B cell (primary cell): Measurements from ENCODE around the gene GPBP1L1. TPM values are rescaled to one million over a fixed set of nuclear protein-coding genes. Genes with fewer than 3 reads are reported as not detected.

Experiments used
- ATAC-seq: fragments of 200-7000 bp; cut with Tn5 transposase; one replicate; pipeline ENCODE4 v1.10.0; 2021; ENCODE audit warnings: low read depth, mild to moderate bottlenecking, moderate number of reproducible peaks, moderate library complexity
- CTCF ChIA-PET: fragments of 350-600 bp; sonication (Branson Sonifier 250); formaldehyde crosslinking; loops from one replicate; lab custom pipeline; 2021; ENCODE audit warnings: antibody characterized with exemption, inconsistent platforms; lab: Charles Lee
- POLR2A ChIA-PET: fragments of 350-600 bp; sonication (Branson Sonifier 250); formaldehyde crosslinking; loops from one replicate; lab custom pipeline; 2021; ENCODE audit warnings: antibody characterized with exemption; lab: Charles Lee
- DNase-seq: peaks from one replicate; pipeline ENCODE4 v3.0.0; 2013
- H2AFZ ChIP-seq: 2 replicates; pipeline ENCODE4 v1.6.1; 2012; ENCODE audit warnings: mild to moderate bottlenecking, low read depth, low read length; ENCODE audit not compliant: insufficient read depth, poor library complexity, severe bottlenecking
- H3K27ac ChIP-seq, 2 donors: 1 replicate in 1 of 2; 2 replicates in 1 of 2; pipeline ENCODE4 v1.5.1; 2012 to 2013; ENCODE audit warnings: low read length in 2 of 2, mild to moderate bottlenecking in 2 of 2, moderate library complexity in 1 of 2
- H3K27me3 ChIP-seq, 4 experiments: fragments of 200-600 bp in 1 of 4; sonication (generic) in 1 of 4; replicated peaks in 1 of 4; 1 replicate in 2 of 4; 2 replicates in 2 of 4; pipeline versions ENCODE4 v1.6.1 to v1.7.0; 2013 to 2016; ENCODE audit warnings: low read length in 3 of 4, mild to moderate bottlenecking in 2 of 4, mixed read lengths in 1 of 4, moderate library complexity in 1 of 4; ENCODE audit not compliant: insufficient read depth in 4 of 4, control insufficient read depth in 3 of 4; ENCODE audit errors: control extremely low read depth in 1 of 4
- H3K36me3 ChIP-seq, 2 experiments: replicated peaks in 1 of 2; 1 replicate in 1 of 2; 2 replicates in 1 of 2; pipeline versions ENCODE4 v1.6.1 to v1.7.1; 2013; ENCODE audit warnings: low read length in 1 of 2; ENCODE audit not compliant: insufficient read depth in 2 of 2, control insufficient read depth in 1 of 2; ENCODE audit errors: control extremely low read depth in 1 of 2, extremely low read depth in 1 of 2
- H3K4me1 ChIP-seq, 2 donors: fragments of 200-600 bp in 1 of 2; sonication (generic) in 1 of 2; 1 replicate in 1 of 2; 2 replicates in 1 of 2; pipeline versions ENCODE4 v1.5.1 to v1.6.1; 2013 to 2017; ENCODE audit warnings: low read length in 2 of 2; ENCODE audit not compliant: control insufficient read depth in 2 of 2, insufficient read depth in 2 of 2
- H3K4me2 ChIP-seq: replicated peaks from 2 replicates; pipeline ENCODE3; 2012; ENCODE audit warnings: mild to moderate bottlenecking, low read depth, low read length; ENCODE audit not compliant: poor library complexity, severe bottlenecking
- H3K4me3 ChIP-seq, 5 experiments: fragments of 200-600 bp in 1 of 5; sonication (generic) in 1 of 5; 1 replicate in 3 of 5; 2 replicates in 2 of 5; pipeline versions ENCODE4 v1.5.1 to v1.7.0; 2011 to 2016; ENCODE audit warnings: low read length in 4 of 5, mild to moderate bottlenecking in 4 of 5, low read depth in 2 of 5, control low read depth in 1 of 5, moderate library complexity in 1 of 5; ENCODE audit not compliant: insufficient read depth in 1 of 5; ENCODE audit errors: control extremely low read depth in 1 of 5, extremely low read depth in 1 of 5
- H3K79me2 ChIP-seq: fragments of 200-600 bp; sonication (generic); one replicate; pipeline ENCODE4 v1.6.0; 2016; ENCODE audit warnings: low read length; ENCODE audit not compliant: control insufficient read depth, insufficient read depth
- H3K9ac ChIP-seq: fragments of 200-600 bp; sonication (generic); 2 replicates; pipeline ENCODE4 v1.6.1; 2017; ENCODE audit warnings: mild to moderate bottlenecking, low read length, moderate library complexity
- H3K9me3 ChIP-seq, 3 donors: one replicate each; pipeline versions ENCODE4 v1.6.1 to v1.7.1; 2013; ENCODE audit warnings: low read length in 2 of 3; ENCODE audit not compliant: control insufficient read depth in 2 of 3, insufficient read depth in 1 of 3; ENCODE audit errors: control extremely low read depth in 1 of 3
- H4K20me1 ChIP-seq: 2 replicates; pipeline ENCODE4 v1.6.0; 2012; ENCODE audit warnings: mild to moderate bottlenecking, low read length; ENCODE audit not compliant: insufficient read depth, control insufficient read depth, poor library complexity, severe bottlenecking
- H3K27ac Mint-ChIP-seq: one replicate; pipeline ENCODE4 v1.8.0; 2021; ENCODE audit warnings: mixed read lengths
- H3K27me3 Mint-ChIP-seq: one replicate; pipeline ENCODE4 v1.8.0; 2021; ENCODE audit warnings: mixed read lengths
- H3K4me1 Mint-ChIP-seq: one replicate; pipeline ENCODE4 v1.8.0; 2021; ENCODE audit warnings: mixed read lengths
- H3K4me3 Mint-ChIP-seq: one replicate; pipeline ENCODE4 v1.8.0; 2021; ENCODE audit warnings: mixed read lengths
- H3K9me3 Mint-ChIP-seq: one replicate; pipeline ENCODE4 v1.8.0; 2022; ENCODE audit warnings: mixed read lengths; ENCODE audit not compliant: insufficient read depth
- CTCF ChIP-seq: fragments of 200-600 bp; IDR thresholded peaks from one replicate; pipeline ENCODE4 v1.8.0; 2022; ENCODE audit warnings: antibody characterized with exemption, mild to moderate bottlenecking
- EZH2 ChIP-seq: IDR thresholded peaks from 2 replicates; pipeline ENCODE4 v1.6.1; 2012; ENCODE audit warnings: borderline replicate concordance, low read depth, mild to moderate bottlenecking, moderate library complexity, low read length; ENCODE audit not compliant: insufficient read depth, poor library complexity, severe bottlenecking
- WGBS: methylation state at CpG from one replicate; pipeline ENCODE4 v1.1.5; 2013; ENCODE audit warnings: missing lambda C conversion rate; ENCODE audit not compliant: insufficient coverage; 5-methylcytosine and 5-hydroxymethylcytosine counted together
- intact Hi-C: fragments of 100-400 bp; cut with micrococcal nuclease; formaldehyde crosslinking; loops from one replicate; pipeline ENCODE4 v1.10.0; 2022
- polyA plus RNA-seq: library from polyadenylated mRNA; depleted of rRNA; stranded (reverse); fragments of >200 nt; gene quantifications from 2 replicates; pipeline ENCODE4 v1.2.3, GENCODE V29; 2012
- total RNA-seq, 2 donors: library from RNA; stranded (reverse); fragments of 120-200 nt in 1 of 2; gene quantifications; 1 replicate in 1 of 2; 2 replicates in 1 of 2; pipeline versions ENCODE4 v1.2.3 to v1.2.4, GENCODE V29; 2013 to 2022

The GPBP1L1 gene
- total and polyA plus RNA-seq, 2 donors (not counting 1 experiment from before 2014, with no cell fraction given): 75.5 to 137 TPM

DNA sequence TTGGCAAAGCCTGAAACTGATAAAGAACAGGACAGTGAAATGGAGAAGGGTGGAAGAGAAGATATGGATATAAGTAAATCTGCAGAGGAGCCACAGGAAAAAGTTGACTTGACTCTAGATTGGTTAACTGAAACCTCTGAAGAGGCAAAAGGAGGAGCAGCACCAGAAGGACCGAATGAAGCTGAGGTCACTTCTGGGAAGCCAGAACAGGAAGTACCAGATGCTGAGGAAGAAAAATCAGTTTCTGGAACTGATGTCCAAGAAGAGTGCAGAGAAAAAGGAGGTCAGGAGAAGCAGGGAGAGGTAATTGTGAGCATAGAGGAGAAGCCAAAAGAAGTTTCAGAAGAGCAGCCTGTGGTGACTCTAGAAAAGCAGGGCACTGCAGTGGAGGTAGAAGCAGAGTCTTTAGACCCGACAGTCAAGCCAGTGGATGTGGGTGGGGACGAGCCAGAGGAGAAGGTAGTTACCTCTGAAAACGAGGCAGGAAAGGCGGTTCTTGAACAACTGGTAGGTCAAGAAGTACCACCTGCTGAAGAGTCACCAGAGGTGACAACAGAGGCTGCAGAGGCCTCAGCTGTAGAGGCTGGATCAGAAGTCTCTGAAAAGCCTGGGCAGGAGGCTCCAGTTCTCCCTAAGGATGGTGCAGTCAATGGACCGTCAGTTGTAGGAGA, 78.8 kb downstream of the GPBP1L1 start:
- peaks cover 3 to 52% of the 10 kb centered on the region in 2 experiments for H3K36me3 ChIP-seq

More for the DNA sequence above, 78.8 kb downstream of the GPBP1L1 start:
- no peak overlapping the region for H3K9ac ChIP-seq
- H3K4me2 ChIP-seq: no peak overlapping the region
- Mint-ChIP-seq H3K27me3 (no peaks in the 10 kb centered on the region), H3K9me3 (no peaks in the 10 kb centered on the region), H3K27ac (peak overlapping the region; percentile 62), H3K4me3 (peak overlapping the region; percentile 31), H3K4me1 (peaks cover 42% of the 10 kb centered on the region)
- no peaks in the 10 kb centered on the region for H3K27me3 ChIP-seq
- WGBS: 54% methylated on average over 5 of the region's 6 CpGs
- no peak overlapping the region for H2AFZ ChIP-seq
- peak; percentile 8 for DNase-seq
- peaks cover 25 to 35% of the 10 kb centered on the region in 2 donors for H3K4me1 ChIP-seq
- intact Hi-C loops: no loop called here
- no peak overlapping the region for H3K4me3 ChIP-seq
- ATAC-seq: no peak
- peak overlapping the region in 1 of 2 donors; percentile 72 for H3K27ac ChIP-seq
- no peaks in the 10 kb centered on the region for H3K9me3 ChIP-seq
- TF ChIP-seq EZH2: no peak
- TF ChIP-seq CTCF: no peak
- peaks cover 21% of the 10 kb centered on the region for H4K20me1 ChIP-seq
- peaks cover 47% of the 10 kb centered on the region for H3K79me2 ChIP-seq
- CTCF ChIA-PET: no interaction called here
- POLR2A ChIA-PET: interaction anchor here (0.7 to 1.5 kb wide), 2 partner anchors 21 to 22 kb away, joined by 7 to 11 read pairs; no protein-coding TSS in a partner anchor
